ENCODE data around the gene PCDH1.
"Not testable (repeated sequence)": the region's sequence is repeated elsewhere in the genome, so short reads cannot be mapped to it uniquely, and the experiment has no call there.

PCDH1 gene

DNA sequence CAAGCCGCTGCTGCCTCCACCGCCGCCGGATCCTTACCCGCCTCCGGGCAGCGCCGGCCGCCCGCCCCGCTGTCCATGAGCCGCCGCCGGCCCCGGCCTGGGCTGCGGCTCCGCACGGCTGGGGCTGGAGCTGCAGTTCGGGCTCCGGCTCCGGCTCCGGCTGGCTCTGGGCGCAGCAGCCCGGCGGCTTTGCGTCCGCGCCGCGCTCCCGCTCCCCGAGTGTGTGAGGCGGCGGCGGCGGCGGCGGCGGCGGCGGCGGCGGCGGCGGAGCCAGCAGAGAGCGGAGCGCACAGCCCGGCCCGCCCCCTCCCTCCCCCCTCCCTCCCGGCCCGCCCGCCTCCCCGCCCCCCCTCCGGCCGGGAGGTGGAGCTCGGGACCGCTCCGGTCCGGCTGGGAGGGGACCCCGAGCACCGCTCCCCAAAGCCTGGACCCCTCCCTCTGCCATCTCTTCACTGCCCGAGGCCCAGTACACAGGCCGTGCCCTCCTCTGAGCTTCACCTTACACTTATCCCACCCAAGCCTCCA lies at the start of gene PCDH1:
PCDH1 (minus strand) TSS at position 225 of the 525 bp plus-strand sequence; CDS start at position 77, 148 bp downstream.
- DNase-seq (ENCODE audit: low read depth): no peak

- no peak for DNase-seq (ENCODE audit: low read depth)
Measured at GRCh38 chr5:141926434-141926833, 48.2 kb upstream of the PCDH1 start.

DNA sequence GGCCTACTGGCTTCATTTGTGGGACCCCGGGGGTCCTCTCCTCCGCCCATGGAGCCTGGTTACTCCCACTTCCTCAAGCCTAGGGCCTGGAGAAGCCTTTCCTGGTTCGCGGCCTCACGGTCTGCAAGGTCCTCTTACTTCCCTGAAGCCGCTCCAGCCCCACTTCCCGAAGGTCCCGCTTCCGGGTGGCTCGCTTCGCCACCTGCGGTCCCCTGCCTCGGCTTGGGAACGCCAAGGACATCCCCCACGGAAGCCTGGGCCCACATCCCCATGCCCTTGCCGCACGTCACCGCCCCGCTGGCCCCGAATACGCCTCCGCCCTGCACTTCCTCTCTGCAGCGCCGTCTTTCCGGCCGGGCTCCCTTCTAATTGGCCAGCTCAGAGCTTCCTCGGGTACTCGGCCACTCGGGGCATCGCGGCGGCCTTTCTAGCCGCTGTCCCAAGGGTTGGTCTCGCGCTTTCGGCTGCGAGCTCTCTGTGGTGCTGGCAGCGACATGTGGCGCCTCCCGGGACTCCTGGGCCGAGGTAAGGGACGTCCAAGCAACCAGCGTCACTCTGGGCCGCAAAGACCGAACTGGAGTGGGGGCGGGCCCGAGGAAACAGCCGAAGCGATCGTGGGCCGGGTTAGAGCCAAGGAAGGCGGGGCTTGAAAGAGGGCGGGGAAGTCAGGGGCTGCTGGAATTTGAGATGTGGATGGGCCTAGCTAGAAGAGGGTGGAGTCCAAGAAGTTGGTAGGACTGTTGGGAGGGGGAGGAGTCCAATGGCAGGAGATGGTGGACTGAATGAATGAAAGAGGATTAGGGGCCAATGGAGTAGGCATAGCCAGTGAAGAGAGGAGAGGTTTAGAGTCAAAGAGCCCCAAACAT lies 45.5 kb upstream of the PCDH1 start, which contains the start of gene DELE1:
DELE1 (plus strand) TSS at position 424 of the 866 bp plus-strand sequence; CDS start at position 495, 71 bp downstream.
- peak; percentile 83 for DNase-seq (ENCODE audit: low read depth)

DNA sequence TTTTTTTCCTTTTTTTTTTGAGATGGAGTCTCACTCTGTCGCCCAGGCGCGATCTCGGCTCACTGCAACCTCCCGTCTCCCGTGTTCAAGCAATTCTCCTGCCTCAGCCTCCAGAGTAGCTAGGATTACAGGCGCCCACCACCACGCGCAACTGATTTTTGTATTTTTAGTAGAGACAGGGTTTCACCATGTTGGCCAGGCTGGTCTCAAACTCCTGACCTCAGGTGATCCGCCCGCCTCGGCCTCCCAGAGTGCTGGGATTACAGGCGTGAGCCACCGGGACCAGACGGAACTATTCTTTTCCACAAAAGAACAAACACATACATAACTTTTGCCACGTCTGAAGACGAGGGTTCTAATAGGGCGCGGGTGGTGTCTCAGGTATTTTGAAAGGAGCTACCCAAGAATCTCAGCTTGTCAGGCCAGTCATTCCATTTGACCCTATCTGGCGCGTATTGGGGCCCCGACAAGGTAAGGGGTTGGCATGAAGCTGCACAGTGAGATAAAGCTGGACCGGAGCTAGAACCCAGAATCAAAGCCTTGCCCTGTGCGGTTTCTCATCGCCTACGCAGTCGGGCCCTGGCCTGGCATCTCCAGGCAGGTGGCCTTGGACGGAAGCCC lies 44.7 kb upstream of the PCDH1 start:
- DNase-seq (ENCODE audit: low read depth): not testable (repeated sequence)

DNA sequence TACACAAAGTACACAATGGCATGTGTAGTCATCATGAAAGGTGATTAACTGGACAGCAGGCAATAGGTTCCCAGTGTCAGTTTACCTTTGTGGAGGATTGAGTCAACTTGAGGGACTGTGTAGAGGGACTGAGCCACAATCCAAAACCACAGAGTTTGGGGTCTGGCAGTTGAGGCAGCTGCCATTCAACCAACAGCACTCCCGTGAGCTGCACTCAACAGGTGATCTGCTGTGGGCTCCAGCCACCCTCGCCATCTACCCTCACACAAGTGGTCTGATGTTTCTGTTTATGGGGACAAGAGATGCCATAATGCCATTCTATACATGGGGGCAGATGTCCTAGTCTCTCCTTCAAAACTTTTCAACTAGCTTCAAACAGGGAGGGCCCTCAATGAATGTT lies 42.6 kb upstream of the PCDH1 start:
- DNase-seq (ENCODE audit: low read depth): no peak

- DNase-seq (ENCODE audit: low read depth): no peak
Measured at GRCh38 chr5:141919218-141920119, 41.3 kb upstream of the PCDH1 start.

- no peak for DNase-seq (ENCODE audit: low read depth)
Measured at GRCh38 chr5:141917760-141918159, 39.5 kb upstream of the PCDH1 start.

GRCh38 chr5:141916522-141916921 lies 38.3 kb upstream of the PCDH1 start:
- DNase-seq (ENCODE audit: low read depth): no peak

DNA sequence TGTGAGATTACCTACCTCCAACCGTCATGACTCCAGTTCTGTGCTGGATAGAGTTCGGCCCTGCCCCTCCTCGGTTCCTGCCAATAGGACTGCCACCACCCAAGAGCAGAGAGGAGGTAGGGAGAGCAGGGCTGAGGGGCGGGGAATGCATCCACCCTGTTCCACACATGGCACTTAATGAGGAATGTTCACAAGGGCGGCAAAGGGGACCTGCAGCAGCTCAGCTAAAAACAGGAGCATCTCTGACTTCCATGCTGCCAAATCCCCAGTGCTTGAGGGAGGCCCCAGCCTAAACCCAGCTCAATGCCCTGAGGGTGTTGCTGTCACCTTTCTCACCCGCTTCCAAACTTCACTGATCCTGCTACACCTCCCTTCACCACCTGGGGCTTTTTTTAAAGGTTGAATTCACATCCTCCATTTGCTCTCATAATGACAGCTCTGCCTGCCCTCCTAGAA lies 37.7 kb upstream of the PCDH1 start:
- no peak for DNase-seq (ENCODE audit: low read depth)

DNA sequence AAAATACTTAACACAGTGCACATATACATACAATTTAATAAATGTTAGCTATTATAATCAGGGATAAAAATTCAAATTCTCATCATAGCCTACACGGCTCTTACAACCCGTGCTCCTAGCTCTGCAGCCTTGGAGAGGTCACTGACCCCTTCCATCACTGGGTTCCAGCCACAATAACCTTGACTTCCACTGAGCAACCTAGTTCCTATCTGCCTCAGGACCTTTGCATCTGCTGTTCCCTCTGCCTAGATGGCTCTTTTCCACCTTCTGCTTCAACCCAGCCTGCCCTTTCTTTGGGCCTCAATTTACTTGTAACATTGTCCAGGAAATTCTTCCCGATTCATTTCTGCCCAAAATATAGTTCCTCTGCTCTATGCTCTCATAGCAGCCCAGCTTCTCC lies 36.6 kb upstream of the PCDH1 start:
- no peak for DNase-seq (ENCODE audit: low read depth)

DNA sequence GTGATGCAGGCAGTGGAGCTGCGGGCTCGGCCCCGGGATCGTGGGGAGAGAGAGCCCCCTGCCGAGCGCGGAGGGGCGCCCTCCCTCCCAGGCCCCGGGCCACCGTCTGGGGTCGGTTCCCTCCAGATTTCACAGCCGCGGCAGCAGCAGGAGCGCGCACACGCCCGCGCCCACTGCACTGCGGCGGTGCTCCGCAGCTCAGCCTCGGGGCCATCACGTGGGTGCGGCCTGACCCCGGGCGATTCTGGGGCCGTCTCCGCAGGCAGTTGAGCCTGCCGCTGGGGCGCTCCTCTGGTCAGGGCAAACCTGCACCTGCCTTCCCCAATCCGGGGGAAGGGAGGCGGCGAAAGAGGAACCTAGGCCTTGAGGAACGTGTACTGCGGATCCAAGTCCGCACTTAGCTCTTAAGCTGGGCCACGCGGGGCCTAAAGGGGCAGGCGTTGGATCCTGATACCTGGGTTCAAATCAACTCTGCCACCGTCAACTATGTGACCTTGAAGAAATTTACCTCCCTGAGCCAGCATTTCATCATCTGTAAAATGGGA lies 36.1 kb upstream of the PCDH1 start:
- DNase-seq (ENCODE audit: low read depth): no peak

GRCh38 chr5:141913560-141914198 lies 35.5 kb upstream of the PCDH1 start:
- no peak for DNase-seq (ENCODE audit: low read depth)

GRCh38 chr5:141910271-141910673 lies 32.1 kb upstream of the PCDH1 start:
- DNase-seq (ENCODE audit: low read depth): no peak

DNA sequence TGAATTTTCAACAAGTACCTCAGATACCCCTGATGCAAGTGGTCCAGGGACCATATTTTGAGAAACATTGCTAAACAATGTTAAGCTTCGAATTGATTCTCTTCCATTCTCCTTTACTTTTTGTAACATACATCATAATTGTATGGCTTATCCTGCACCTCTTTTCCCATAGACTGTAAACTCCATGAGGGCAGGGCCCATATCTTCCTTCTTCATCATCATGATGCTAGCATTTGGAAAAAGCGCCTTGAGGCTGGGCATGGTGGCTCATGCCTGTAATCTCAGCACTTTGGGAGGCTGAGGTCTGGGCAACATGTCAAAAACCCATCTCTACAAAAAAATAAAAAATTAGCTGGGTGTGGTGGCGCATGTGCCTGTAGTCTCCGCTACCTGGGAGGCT lies 31.0 kb upstream of the PCDH1 start:
- no peak for DNase-seq (ENCODE audit: low read depth)

DNA sequence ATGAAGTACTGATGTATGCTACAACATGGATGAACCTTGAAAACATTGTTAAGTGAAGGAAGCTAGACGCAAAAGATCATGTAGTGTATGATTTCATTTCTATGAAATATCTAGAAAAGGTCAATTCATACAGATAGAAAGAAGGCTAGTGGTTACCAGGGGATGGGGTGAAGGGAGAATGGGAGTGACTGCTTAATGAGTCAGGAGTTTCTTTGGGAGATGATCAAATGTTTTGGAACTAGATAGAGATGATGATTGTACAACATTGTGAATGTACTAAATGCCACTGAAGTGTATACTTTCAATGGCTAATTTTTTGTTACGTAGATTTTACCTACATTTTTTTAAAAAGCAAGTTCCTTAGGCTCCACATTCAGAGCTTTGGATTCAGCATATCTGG lies 30.6 kb upstream of the PCDH1 start:
- peak; percentile 49 for DNase-seq (ENCODE audit: low read depth)

GRCh38 chr5:141906972-141907371 lies 28.8 kb upstream of the PCDH1 start:
- no peak for DNase-seq (ENCODE audit: low read depth)

DNA sequence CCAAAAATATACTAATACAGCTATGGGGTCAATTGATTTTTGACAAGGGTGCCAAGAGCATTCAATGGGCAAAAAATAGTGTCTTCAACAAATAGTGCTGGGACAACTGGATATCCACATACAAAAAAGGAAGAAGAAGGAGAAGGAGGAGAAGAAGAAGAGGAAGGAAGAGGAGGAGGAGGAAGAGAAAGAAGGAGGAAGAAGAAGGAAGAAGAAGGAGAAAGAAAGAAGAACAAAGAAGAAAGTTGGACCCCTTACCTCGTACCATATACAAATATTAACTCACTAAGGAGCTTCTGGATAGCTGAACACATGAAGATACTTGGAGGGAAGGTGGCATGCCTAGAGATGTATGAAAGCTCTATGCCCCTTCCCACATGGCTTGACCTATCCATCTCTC lies 28.3 kb upstream of the PCDH1 start:
- no peak for DNase-seq (ENCODE audit: low read depth)

DNA sequence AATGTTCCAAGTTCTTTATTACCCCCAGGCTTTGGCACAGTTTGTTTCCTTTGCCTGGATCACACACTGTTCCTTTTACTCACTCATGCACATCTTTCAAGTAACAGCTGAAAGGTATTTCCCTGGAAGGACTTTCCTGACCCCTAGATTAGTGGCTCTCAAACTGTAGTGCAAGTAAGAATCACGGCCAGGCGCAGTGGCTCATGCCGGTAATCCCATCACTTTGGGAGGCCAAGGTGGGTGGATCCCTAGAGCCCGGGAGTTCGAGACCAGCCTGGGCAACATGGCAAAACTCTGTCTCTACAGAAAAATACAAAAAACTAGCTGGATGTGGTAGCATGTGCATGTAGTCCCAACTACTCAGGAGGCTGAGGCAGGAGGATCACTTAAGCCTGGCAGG lies 26.3 kb upstream of the PCDH1 start:
- no peak for DNase-seq (ENCODE audit: low read depth)

DNA sequence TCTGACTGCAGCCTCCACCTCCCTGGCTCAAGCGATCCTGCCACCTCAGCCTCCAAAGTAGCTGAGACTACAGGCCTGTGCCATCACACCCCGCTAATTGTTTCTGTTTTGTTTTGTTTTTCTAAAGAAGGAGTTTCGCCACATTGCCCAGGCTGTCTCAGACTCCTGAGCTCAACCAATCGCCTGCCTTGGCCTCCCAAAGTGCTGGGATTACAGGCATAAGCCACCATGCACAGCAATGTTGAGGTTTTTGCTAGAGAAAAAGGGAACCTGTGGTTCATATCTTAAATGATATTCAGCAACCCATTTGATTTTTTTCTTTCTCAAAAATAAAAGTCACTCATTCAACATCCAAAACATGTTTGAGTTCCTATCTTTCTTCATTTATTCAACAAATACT lies 25.1 kb upstream of the PCDH1 start:
- no peak for DNase-seq (ENCODE audit: low read depth)

- no peak for DNase-seq (ENCODE audit: low read depth)
Measured at GRCh38 chr5:141902015-141902814, 24.0 kb upstream of the PCDH1 start.

Measured in HS-5 (cell line).